Hepatocyte (in vitro differentiated cells): ENCODE data around the gene MTR.

Source experiments
- CTCF ChIP-seq: fragments of 200-600 bp; sonication (generic); IDR thresholded peaks from 2 replicates; pipeline ENCODE4 v1.5.1; 2016; ENCODE audit warnings: antibody characterized with exemption, mild to moderate bottlenecking; ENCODE audit not compliant: poor library complexity
- EZH2phosphoT487 ChIP-seq: fragments of 200-600 bp; sonication (generic); IDR thresholded peaks from one replicate; pipeline ENCODE4 v1.6.1; 2018; ENCODE audit warnings: antibody characterized with exemption, mild to moderate bottlenecking, low read depth, moderate library complexity; ENCODE audit not compliant: unreplicated experiment, severe bottlenecking

GRCh38 chr1:236795757-236796667, 920 bp downstream of the MTR start:
- TF ChIP-seq CTCF, result no peak
- TF ChIP-seq EZH2phosphoT487, result no peak
